HEK293 (cell line): ENCODE data around the gene KLHL21.
A peak's percentile ranks its signal among the peaks of the same experiment; 100 is the strongest.

Experiments
- CTCF ChIA-PET: fragments of 350-600 bp; formaldehyde crosslinking; extraction: SDS; loops from one replicate; lab custom pipeline; 2021; ENCODE audit warnings: antibody characterized with exemption; lab: Yijun Ruan, JAX
- POLR2A ChIA-PET: fragments of 300-600 bp; formaldehyde crosslinking; extraction: SDS; loops from one replicate; lab custom pipeline; 2020; ENCODE audit warnings: antibody characterized with exemption, inconsistent platforms; lab: Yijun Ruan, JAX
- H3K27ac ChIP-seq: fragments of 200-500 bp; sonication (Bioruptor generic); 2 replicates; pipeline ENCODE4 v1.5.1; 2014; ENCODE audit warnings: low read depth, low read length, control low read depth, inconsistent platforms; ENCODE audit errors: extremely low read depth
- H3K36me3 ChIP-seq, 2 experiments: fragments of 200-500 bp in 1 of 2; sonication (Bioruptor generic) in 1 of 2; 1 replicate in 1 of 2; 2 replicates in 1 of 2; pipeline ENCODE4 v1.5.1; 2014 to 2017; ENCODE audit warnings: inconsistent platforms in 2 of 2, low read length in 2 of 2; ENCODE audit not compliant: control insufficient read depth in 2 of 2, insufficient read depth in 1 of 2
- H3K4me1 ChIP-seq: fragments of 200-500 bp; sonication (Bioruptor generic); 2 replicates; pipeline ENCODE4 v1.5.1; 2014; ENCODE audit warnings: mild to moderate bottlenecking, low read length, inconsistent platforms; ENCODE audit not compliant: control insufficient read depth, insufficient read depth
- H3K4me3 ChIP-seq: 2 replicates; pipeline ENCODE4 v1.5.1; 2011; ENCODE audit warnings: low read depth, mild to moderate bottlenecking, control low read depth, low read length, moderate library complexity
- H3K9me3 ChIP-seq: fragments of 200-500 bp; sonication (Bioruptor generic); 2 replicates; pipeline ENCODE4 v1.5.1; 2014; ENCODE audit warnings: low read depth, low read length, inconsistent platforms; ENCODE audit not compliant: control insufficient read depth, insufficient read depth
- EGR2 ChIP-seq: fragments of 450-650 bp; formaldehyde crosslinking; IDR thresholded peaks from 2 replicates; pipeline ENCODE4 v1.5.1; 2016; ENCODE audit warnings: low read depth, missing biosample characterization, missing genetic modification characterization
- GLIS2 ChIP-seq: fragments of 450-650 bp; formaldehyde crosslinking; IDR thresholded peaks from 2 replicates; pipeline ENCODE4 v1.5.1; 2016; ENCODE audit warnings: missing biosample characterization, missing genetic modification characterization
- PRDM10 ChIP-seq: fragments of 450-650 bp; formaldehyde crosslinking; IDR thresholded peaks from 2 replicates; pipeline ENCODE4 v1.5.1; 2016; ENCODE audit warnings: missing biosample characterization, missing genetic modification characterization
- SCRT1 ChIP-seq: fragments of 450-650 bp; formaldehyde crosslinking; IDR thresholded peaks from 2 replicates; pipeline ENCODE4 v1.5.1; 2016; ENCODE audit warnings: missing biosample characterization, missing genetic modification characterization, borderline replicate concordance
- SCRT2 ChIP-seq: fragments of 450-650 bp; formaldehyde crosslinking; IDR thresholded peaks from 2 replicates; pipeline ENCODE4 v1.5.1; 2016; ENCODE audit warnings: missing biosample characterization, missing genetic modification characterization
- SP3 ChIP-seq: fragments of 450-650 bp; formaldehyde crosslinking; IDR thresholded peaks from 2 replicates; pipeline ENCODE4 v1.5.1; 2016; ENCODE audit warnings: missing biosample characterization, missing genetic modification characterization
- TCF7L2 ChIP-seq: IDR thresholded peaks from 2 replicates; pipeline ENCODE4 v1.6.1; 2011; ENCODE audit warnings: low read depth, mild to moderate bottlenecking, inconsistent platforms, low read length, moderate library complexity, borderline replicate concordance
- ZBTB26 ChIP-seq: fragments of 450-650 bp; formaldehyde crosslinking; optimal IDR thresholded peaks from 2 replicates; pipeline ENCODE3; 2016; ENCODE audit warnings: missing biosample characterization, mild to moderate bottlenecking, missing genetic modification characterization
- ZFHX2 ChIP-seq: fragments of 450-650 bp; formaldehyde crosslinking; conservative IDR thresholded peaks from 2 replicates; pipeline ENCODE4 v1.5.1; 2016; ENCODE audit warnings: missing biosample characterization, missing genetic modification characterization
- ZFP41 ChIP-seq: fragments of 450-650 bp; formaldehyde crosslinking; IDR thresholded peaks from 2 replicates; pipeline ENCODE4 v1.5.1; 2016; ENCODE audit warnings: missing biosample characterization, missing genetic modification characterization, borderline replicate concordance
- ZNF140 ChIP-seq: fragments of 450-650 bp; formaldehyde crosslinking; IDR thresholded peaks from 2 replicates; pipeline ENCODE4 v1.5.1; 2016; ENCODE audit warnings: missing biosample characterization, missing genetic modification characterization
- ZNF19 ChIP-seq: fragments of 450-650 bp; formaldehyde crosslinking; IDR thresholded peaks from 2 replicates; pipeline ENCODE4; 2016; ENCODE audit warnings: missing biosample characterization, missing genetic modification characterization, low read depth
- ZNF335 ChIP-seq: fragments of 450-650 bp; formaldehyde crosslinking; conservative IDR thresholded peaks from 2 replicates; pipeline ENCODE4 v1.5.1; 2016; ENCODE audit warnings: missing biosample characterization, missing genetic modification characterization
- ZNF404 ChIP-seq: fragments of 450-650 bp; formaldehyde crosslinking; IDR thresholded peaks from 2 replicates; pipeline ENCODE4 v1.5.1; 2017; ENCODE audit warnings: missing biosample characterization, missing genetic modification characterization
- ZNF423 ChIP-seq: fragments of 450-650 bp; formaldehyde crosslinking; IDR thresholded peaks from 2 replicates; pipeline ENCODE4 v1.5.1; 2016; ENCODE audit warnings: missing biosample characterization, missing genetic modification characterization
- ZNF521 ChIP-seq: fragments of 450-650 bp; formaldehyde crosslinking; IDR thresholded peaks from 2 replicates; pipeline ENCODE4 v1.5.1; 2017; ENCODE audit warnings: missing biosample characterization, mild to moderate bottlenecking, missing genetic modification characterization
- TF ChIP-seq, protein P1 (sequence below): fragments of 450-650 bp; formaldehyde crosslinking; IDR thresholded peaks from 2 replicates; pipeline ENCODE4 v1.5.1; 2016; ENCODE audit warnings: missing biosample characterization, missing genetic modification characterization
- TF ChIP-seq, protein P2 (sequence below): fragments of 450-650 bp; formaldehyde crosslinking; IDR thresholded peaks from 2 replicates; pipeline ENCODE4 v1.5.1; 2017; ENCODE audit warnings: missing biosample characterization, missing genetic modification characterization
- TF ChIP-seq, protein P3 (sequence below): fragments of 450-650 bp; formaldehyde crosslinking; IDR thresholded peaks from 2 replicates; pipeline ENCODE4 v1.5.1; 2016; ENCODE audit warnings: missing biosample characterization, missing genetic modification characterization

The KLHL21 gene

GRCh38 chr1:6619045-6619444 lies 16.4 kb upstream of the KLHL21 start:
- H3K4me3 ChIP-seq: no peak overlapping the region
- H3K36me3 ChIP-seq: peaks cover 24 to 77% of the 10 kb centered on the region in 2 experiments; a peak in 2 of 3 replicates
- H3K4me1 ChIP-seq: no peaks in the 10 kb centered on the region
- CTCF ChIA-PET: interaction anchor here (0.5 kb wide), 1 partner anchor 28 kb away, joined by 3 read pairs; no protein-coding TSS in a partner anchor
- POLR2A ChIA-PET: no interaction called here
- no peak overlapping the region for H3K27ac ChIP-seq
- H3K9me3 ChIP-seq: no peaks in the 10 kb centered on the region
- TF ChIP-seq SCRT1 (tag by site-specific recombination) (peak; percentile 79), ZFP41 (tag by site-specific recombination) (no peak), SCRT2 (tag by site-specific recombination) (peak; percentile 92), ZNF404 (tag by site-specific recombination) (no peak)
- TF ChIP-seq, all 188 proteins: peak for 2

DNA sequence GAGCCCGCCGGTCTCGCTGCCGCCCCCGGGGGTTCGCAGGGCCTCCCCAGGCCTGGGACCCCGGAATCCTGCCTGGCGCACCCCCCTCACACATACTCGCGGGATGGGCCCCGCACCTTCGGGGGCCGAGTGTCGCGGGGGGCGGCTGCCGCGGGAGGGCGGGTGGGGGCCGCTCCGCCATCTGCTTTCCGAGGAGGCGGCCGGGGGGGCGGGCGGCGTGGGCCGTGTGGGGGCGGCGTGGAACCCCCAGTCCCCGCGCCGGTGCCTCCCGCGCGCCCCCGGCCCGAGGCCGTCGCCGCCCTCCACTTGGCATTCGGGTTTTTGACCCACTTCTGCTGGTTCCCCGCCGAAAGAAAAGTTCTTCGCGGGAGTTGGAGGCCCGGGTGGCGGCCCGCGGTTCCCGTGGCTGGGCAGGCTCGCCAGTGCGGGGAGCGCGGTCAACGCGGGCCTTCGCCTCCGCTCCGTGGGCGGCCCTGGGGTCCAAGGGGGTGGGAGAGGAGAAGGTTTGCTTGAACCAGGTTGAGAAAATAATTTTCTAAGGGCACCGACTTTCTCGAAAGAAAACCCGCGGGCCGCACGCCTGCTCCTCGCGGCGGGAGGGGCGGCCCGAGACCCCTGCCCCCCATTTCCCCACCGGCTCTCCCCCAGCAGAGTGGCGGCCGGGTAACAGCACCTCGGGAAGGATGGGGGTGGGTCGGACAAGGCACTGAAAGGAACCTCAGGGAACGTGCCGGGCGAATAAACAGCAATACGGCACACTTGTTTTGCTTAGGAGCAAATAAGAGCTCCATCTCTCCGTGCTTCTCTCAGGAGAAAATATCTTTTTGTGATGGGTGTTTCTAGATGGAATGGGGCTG lies 12.5 kb upstream of the KLHL21 start:
- no peaks in the 10 kb centered on the region for H3K4me1 ChIP-seq
- H3K36me3 ChIP-seq: peaks cover 20 to 38% of the 10 kb centered on the region in 2 experiments; a peak in 2 of 3 replicates
- H3K4me3 ChIP-seq: peak overlapping the region; percentile 88
- no peaks in the 10 kb centered on the region for H3K9me3 ChIP-seq
- peak overlapping the region; percentile 54 for H3K27ac ChIP-seq
- POLR2A ChIA-PET: interaction anchor here (0.6 to 1.0 kb wide), 4 partner anchors 11 to 59 kb away, joined by 3 to 6 read pairs (median 4); no protein-coding TSS in a partner anchor
- CTCF ChIA-PET: no interaction called here
- TF ChIP-seq ZNF335 (tag by site-specific recombination) (0 out of 2 replicates have a peak, but pooled peaks have one; percentile 36), EGR2 (tag by site-specific recombination) (peak; percentile 73), PRDM10 (tag by site-specific recombination) (0 out of 2 replicates have a peak, but pooled peaks have one; percentile 32), ZNF140 (no peak), ZNF521 (tag by site-specific recombination) (no peak), ZFHX2 (tag by site-specific recombination) (peak; percentile 77), SP3 (peak; percentile 19; the same call in 1 of the 2 replicates), ZBTB26 (tag by site-specific recombination) (peak; percentile 65), GLIS2 (tag by site-specific recombination) (peak; percentile 67), ZNF423 (tag by site-specific recombination) (no peak), ZNF19 (no peak), TCF7L2 (no peak)
- TF ChIP-seq, protein P1, sequence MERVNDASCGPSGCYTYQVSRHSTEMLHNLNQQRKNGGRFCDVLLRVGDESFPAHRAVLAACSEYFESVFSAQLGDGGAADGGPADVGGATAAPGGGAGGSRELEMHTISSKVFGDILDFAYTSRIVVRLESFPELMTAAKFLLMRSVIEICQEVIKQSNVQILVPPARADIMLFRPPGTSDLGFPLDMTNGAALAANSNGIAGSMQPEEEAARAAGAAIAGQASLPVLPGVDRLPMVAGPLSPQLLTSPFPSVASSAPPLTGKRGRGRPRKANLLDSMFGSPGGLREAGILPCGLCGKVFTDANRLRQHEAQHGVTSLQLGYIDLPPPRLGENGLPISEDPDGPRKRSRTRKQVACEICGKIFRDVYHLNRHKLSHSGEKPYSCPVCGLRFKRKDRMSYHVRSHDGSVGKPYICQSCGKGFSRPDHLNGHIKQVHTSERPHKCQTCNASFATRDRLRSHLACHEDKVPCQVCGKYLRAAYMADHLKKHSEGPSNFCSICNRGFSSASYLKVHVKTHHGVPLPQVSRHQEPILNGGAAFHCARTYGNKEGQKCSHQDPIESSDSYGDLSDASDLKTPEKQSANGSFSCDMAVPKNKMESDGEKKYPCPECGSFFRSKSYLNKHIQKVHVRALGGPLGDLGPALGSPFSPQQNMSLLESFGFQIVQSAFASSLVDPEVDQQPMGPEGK (tag by site-specific recombination): peak; percentile 58; the same call in 1 of the 2 replicates
- TF ChIP-seq, protein P2, sequence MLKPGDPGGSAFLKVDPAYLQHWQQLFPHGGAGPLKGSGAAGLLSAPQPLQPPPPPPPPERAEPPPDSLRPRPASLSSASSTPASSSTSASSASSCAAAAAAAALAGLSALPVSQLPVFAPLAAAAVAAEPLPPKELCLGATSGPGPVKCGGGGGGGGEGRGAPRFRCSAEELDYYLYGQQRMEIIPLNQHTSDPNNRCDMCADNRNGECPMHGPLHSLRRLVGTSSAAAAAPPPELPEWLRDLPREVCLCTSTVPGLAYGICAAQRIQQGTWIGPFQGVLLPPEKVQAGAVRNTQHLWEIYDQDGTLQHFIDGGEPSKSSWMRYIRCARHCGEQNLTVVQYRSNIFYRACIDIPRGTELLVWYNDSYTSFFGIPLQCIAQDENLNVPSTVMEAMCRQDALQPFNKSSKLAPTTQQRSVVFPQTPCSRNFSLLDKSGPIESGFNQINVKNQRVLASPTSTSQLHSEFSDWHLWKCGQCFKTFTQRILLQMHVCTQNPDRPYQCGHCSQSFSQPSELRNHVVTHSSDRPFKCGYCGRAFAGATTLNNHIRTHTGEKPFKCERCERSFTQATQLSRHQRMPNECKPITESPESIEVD (tag by site-specific recombination): no peak
- TF ChIP-seq, protein P3, sequence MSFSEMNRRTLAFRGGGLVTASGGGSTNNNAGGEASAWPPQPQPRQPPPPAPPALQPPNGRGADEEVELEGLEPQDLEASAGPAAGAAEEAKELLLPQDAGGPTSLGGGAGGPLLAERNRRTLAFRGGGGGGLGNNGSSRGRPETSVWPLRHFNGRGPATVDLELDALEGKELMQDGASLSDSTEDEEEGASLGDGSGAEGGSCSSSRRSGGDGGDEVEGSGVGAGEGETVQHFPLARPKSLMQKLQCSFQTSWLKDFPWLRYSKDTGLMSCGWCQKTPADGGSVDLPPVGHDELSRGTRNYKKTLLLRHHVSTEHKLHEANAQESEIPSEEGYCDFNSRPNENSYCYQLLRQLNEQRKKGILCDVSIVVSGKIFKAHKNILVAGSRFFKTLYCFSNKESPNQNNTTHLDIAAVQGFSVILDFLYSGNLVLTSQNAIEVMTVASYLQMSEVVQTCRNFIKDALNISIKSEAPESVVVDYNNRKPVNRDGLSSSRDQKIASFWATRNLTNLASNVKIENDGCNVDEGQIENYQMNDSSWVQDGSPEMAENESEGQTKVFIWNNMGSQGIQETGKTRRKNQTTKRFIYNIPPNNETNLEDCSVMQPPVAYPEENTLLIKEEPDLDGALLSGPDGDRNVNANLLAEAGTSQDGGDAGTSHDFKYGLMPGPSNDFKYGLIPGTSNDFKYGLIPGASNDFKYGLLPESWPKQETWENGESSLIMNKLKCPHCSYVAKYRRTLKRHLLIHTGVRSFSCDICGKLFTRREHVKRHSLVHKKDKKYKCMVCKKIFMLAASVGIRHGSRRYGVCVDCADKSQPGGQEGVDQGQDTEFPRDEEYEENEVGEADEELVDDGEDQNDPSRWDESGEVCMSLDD: 0 out of 2 replicates have a peak, but pooled peaks have one; percentile 18
